Right lobe of liver (tissue), 6 donors: Measurements from ENCODE around the gene UQCR11. TPM values are rescaled to one million over a fixed set of nuclear protein-coding genes. Genes with fewer than 3 reads are reported as not detected.

Experiments
- ATAC-seq, 4 donors: fragments of 200-7000 bp; cut with Tn5 transposase; one replicate each; pipeline ENCODE4 v1.9.1; 2020; ENCODE audit warnings: mild to moderate bottlenecking in 4 of 4, moderate library complexity in 4 of 4
- DNase-seq, 3 donors: peaks; one replicate each; pipeline ENCODE4 v3.0.0-alpha.2; 2020
- H3K27ac ChIP-seq, 3 donors: fragments of 200-600 bp; one replicate each; pipeline ENCODE4 v1.8.0; 2022
- H3K27me3 ChIP-seq, 2 donors: fragments of 200-600 bp; one replicate each; pipeline ENCODE4 v1.8.0; 2022
- H3K36me3 ChIP-seq, 4 donors: fragments of 200-600 bp; sonication (generic) in 1 of 4; one replicate each; pipeline versions ENCODE4 v1.5.1 to v1.8.0; 2017 to 2022; ENCODE audit warnings: control low read depth in 1 of 4
- H3K4me1 ChIP-seq, 4 donors: fragments of 200-600 bp; sonication (generic) in 1 of 4; one replicate each; pipeline versions ENCODE4 v1.5.1 to v1.8.0; 2017 to 2022; ENCODE audit warnings: control low read depth in 1 of 4
- H3K4me3 ChIP-seq, 3 donors: fragments of 200-600 bp; one replicate each; pipeline ENCODE4 v1.8.0; 2022
- H3K9me3 ChIP-seq, 4 donors: fragments of 200-600 bp; sonication (generic) in 1 of 4; one replicate each; pipeline versions ENCODE4 v1.5.1 to v1.8.0; 2017 to 2022; ENCODE audit warnings: control low read depth in 1 of 4
- POLR2A ChIP-seq: fragments of 450-650 bp; IDR thresholded peaks from one replicate; pipeline ENCODE4 v1.6.1; 2017; ENCODE audit warnings: antibody characterized with exemption, mild to moderate bottlenecking
- WGBS: methylation state at CpG from one replicate; pipeline ENCODE4 v1.1.6; 2018; ENCODE audit warnings: low coverage, low lambda C conversion rate; ENCODE audit not compliant: insufficient coverage; ENCODE audit errors: missing lambda C conversion rate; 5-methylcytosine and 5-hydroxymethylcytosine counted together
- intact Hi-C, 2 donors: fragments of 100-400 bp; cut with DNase I; formaldehyde crosslinking; loops; one replicate each; pipeline versions ENCODE4 v1.11.2 to v1.14.1; 2022
- total RNA-seq, 6 experiments: library from RNA; depleted of rRNA in 2 of 6; stranded (reverse); fragments of >200 nt in 2 of 6; fragmentation: NEBNext Ultra II Directional in 3 of 6; extraction: Animal tissue kit (Norgen Biotek cat#: 25700) in 3 of 6; gene quantifications; one replicate each; pipeline versions ENCODE4 v1.1.0 to v1.2.4, GENCODE V29; 2016 to 2023
- TF ChIP-seq, protein P1 (sequence below), 4 donors: fragments of 200-600 bp in 3 of 4; fragments of 450-650 bp in 1 of 4; IDR thresholded peaks; one replicate each; pipeline versions ENCODE4 v1.5.1 to v1.8.0; 2016 to 2022; ENCODE audit warnings: antibody characterized with exemption in 4 of 4, mild to moderate bottlenecking in 2 of 4
- donor health status: DM: no; HTN: yes; CAD: no.
- donor health status: DM: no; HTN: no; CAD: no.
- donor health status: DM: no; HTN: no; CAD: no.
- donor health status: DM: no; HTN: yes; CAD: no.
- donor health status: DM: no; HTN: yes; CAD: no.

Gene UQCR11
- total RNA-seq, 6 experiments from 2014 or later, result 59.6 to 202 (median 172) TPM

DNA sequence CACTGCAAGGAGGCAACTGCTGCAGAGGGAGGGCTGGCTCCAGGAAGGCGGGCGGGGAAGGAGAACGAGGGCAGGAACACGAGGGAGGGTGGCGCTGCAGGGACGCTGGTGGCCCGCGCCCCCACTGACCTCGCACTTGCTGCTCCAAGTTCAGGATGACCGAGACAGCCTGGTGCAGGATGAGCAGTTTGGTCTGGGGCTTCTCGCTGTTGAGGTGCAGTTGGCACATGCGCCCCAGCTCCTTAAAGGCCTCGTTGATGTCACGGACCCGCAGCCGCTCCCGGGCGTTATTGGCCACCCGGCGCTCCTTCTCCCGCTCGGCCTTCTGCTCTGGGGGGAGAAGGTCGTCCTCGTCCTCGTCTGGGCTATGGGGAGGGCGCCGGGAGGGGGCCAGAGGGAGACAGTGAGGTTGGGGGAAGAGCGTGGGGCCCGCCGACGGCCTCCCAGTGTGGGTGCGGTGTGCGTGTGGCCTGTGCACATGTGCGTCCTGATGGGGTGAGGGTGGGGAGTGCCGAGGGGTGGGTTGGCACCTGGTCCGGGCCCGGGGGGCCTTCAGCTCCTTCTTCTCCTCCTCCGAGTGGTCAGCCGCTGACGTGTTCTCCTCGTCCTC is 10.0 kb upstream of the UQCR11 start:
- Histone ChIP-seq H3K27ac (no peak overlapping the region), H3K4me1 (no peaks in the 10 kb centered on the region), H3K27me3 (no peaks in the 10 kb centered on the region), H3K36me3 (peaks cover 0 to 11% (median 0%) of the 10 kb centered on the region in 4 donors), H3K9me3 (no peaks in the 10 kb centered on the region), H3K4me3 (no peak overlapping the region)
- intact Hi-C loops, result no loop called here
- ATAC-seq (no peak), DNase-seq (no peak)
- WGBS, result 90% methylated on average over 10 of the region's 41 CpGs
- TF ChIP-seq, protein P1, sequence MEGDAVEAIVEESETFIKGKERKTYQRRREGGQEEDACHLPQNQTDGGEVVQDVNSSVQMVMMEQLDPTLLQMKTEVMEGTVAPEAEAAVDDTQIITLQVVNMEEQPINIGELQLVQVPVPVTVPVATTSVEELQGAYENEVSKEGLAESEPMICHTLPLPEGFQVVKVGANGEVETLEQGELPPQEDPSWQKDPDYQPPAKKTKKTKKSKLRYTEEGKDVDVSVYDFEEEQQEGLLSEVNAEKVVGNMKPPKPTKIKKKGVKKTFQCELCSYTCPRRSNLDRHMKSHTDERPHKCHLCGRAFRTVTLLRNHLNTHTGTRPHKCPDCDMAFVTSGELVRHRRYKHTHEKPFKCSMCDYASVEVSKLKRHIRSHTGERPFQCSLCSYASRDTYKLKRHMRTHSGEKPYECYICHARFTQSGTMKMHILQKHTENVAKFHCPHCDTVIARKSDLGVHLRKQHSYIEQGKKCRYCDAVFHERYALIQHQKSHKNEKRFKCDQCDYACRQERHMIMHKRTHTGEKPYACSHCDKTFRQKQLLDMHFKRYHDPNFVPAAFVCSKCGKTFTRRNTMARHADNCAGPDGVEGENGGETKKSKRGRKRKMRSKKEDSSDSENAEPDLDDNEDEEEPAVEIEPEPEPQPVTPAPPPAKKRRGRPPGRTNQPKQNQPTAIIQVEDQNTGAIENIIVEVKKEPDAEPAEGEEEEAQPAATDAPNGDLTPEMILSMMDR (IDR thresholded peaks at IDR 0.05), result no peak
- TF ChIP-seq POLR2A, result no peak

DNA sequence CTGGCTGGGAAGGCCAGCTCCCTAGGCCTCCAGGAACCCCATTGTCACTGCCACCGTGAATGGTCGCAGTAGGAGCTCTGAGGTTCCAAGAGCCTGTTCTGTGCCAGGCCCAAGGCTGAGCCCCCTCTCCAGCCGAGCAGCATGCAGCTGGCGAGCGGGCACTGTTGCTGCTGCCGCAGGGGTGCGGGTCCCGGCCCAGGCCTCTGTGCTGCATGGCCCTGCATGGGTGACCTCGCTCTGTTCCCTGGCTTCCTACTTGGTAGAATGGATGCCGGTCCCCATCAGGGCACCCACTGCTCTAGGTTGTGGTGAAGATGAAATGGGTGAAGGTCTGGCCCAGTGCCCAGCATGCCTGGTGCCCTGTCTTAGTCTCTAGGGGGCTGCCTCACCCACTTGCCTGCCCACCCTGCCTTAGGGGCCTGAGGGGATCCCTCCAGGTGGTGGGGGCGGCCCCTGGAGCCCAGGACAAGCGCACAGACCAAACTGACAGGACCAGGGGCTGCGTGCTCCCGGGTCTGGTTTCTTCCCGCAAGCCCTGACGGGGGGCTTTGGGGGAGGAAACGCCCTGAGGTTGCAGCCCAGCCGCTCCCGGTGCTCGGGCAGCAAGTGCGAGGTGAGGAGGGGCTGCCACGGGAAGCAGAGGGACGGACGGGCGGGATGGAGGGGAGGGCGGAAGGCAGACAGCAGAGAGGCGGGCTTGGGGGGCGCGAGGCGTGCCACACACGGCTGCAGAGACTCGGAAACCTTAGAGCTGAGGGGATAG is 8.7 kb upstream of the UQCR11 start:
- H3K4me1 ChIP-seq, result no peaks in the 10 kb centered on the region
- H3K36me3 ChIP-seq, result peaks cover 0 to 11% (median 0%) of the 10 kb centered on the region in 4 donors
- no peaks in the 10 kb centered on the region for H3K9me3 ChIP-seq
- no peak overlapping the region for H3K27ac ChIP-seq
- no peak overlapping the region for H3K4me3 ChIP-seq
- intact Hi-C loops, result no loop called here
- no peak for ATAC-seq
- DNase-seq, result peak in 1 of 3 donors; percentile 46
- 96% methylated on average over 19 of the region's 32 CpGs for WGBS
- H3K27me3 ChIP-seq, result no peaks in the 10 kb centered on the region
- TF ChIP-seq POLR2A, result no peak
- TF ChIP-seq, protein P1 (IDR thresholded peaks at IDR 0.05), result no peak

DNA sequence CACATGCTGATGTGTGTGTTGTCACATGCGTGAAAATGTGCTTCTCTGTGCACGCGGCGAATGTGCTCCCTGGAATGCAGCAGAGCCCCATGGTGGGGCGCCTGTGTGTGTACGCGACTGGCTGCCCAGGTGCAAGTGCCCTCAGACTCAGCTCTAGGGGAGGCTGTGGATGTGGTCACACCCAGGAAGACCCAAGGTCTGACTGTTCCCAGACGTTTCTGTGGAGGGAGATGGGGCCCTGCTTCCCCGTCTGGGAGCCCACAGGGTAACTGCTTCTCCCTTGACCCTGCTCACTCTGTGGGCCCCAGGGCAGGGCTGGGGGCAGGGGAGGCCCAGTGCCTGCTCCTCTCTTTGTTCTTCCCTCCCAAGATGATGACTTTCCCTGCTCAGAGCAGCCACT is 7.9 kb upstream of the UQCR11 start:
- ATAC-seq, result no peak
- no peaks in the 10 kb centered on the region for H3K4me1 ChIP-seq
- no peaks in the 10 kb centered on the region for H3K9me3 ChIP-seq
- no peak overlapping the region for H3K27ac ChIP-seq
- WGBS, result 100% methylated on average over 2 of the region's 9 CpGs
- peaks cover 0 to 11% (median 0%) of the 10 kb centered on the region in 4 donors for H3K36me3 ChIP-seq
- intact Hi-C loops, result no loop called here
- H3K4me3 ChIP-seq, result no peak overlapping the region
- no peaks in the 10 kb centered on the region for H3K27me3 ChIP-seq
- TF ChIP-seq, protein P1 (IDR thresholded peaks at IDR 0.05), result no peak
- no peak for TF ChIP-seq POLR2A
- DNase-seq, result no peak

DNA sequence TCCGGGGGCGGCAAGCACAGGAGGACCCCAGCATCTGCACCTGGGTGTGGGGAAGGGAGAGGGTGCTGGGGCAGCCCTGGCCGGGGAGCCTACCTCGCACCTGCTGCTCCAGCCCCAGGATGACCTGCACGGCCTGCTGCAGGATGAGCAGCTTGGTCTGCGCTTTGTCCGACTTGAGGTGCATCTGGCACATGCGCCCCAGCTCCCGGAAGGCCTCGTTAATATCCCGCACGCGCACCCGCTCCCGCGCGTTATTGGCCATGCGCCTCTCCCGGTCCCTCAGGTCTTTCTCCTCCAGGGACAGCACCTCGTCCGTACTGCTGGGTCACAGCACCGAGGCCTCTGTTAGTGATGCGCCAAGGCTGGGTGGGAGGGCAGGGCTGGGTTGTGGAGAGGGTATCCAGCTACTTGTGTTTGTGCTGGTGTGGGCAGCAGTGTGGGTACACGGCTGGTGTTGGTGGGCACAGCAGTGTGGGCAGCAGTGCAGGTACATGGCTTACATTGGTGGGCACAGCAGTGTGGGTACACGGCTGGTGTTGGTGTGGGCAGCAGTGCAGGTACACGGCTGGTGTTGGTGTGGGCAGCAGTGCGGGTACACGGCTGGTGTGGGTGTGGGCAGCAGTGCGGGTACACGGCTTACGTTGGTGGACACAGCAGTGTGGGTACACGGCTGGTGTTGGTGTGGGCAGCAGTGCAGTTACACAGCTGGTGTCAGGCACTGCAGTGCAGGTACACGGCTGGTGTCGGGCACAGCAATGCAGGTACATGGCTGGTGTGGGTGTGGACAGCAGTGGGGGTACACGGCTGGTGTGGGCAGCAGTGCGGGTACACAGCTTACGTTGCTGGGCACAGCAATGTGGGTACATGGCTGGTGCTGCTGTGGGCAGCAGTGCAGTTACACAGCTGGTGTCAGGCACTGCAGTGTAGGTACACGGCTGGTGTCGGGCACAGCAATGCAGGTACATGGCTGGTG is 7.1 kb upstream of the UQCR11 start:
- Histone ChIP-seq H3K27me3 (no peaks in the 10 kb centered on the region), H3K4me1 (no peaks in the 10 kb centered on the region), H3K4me3 (no peak overlapping the region), H3K27ac (no peak overlapping the region), H3K9me3 (no peaks in the 10 kb centered on the region), H3K36me3 (peaks cover 0 to 11% (median 0%) of the 10 kb centered on the region in 4 donors)
- ATAC-seq (no peak), DNase-seq (no peak)
- 89% methylated on average over 13 of the region's 39 CpGs for WGBS
- intact Hi-C loops, result no loop called here
- TF ChIP-seq, protein P1 (IDR thresholded peaks at IDR 0.05), result no peak
- TF ChIP-seq POLR2A, result no peak
